Measurements from ENCODE around the gene CCDC61.

The CCDC61 gene

GRCh38 chr19:46022431-46023310, 27.4 kb downstream of the CCDC61 start, which contains the start of gene PGLYRP1:
TSS of gene PGLYRP1 (minus strand) at chr19:46023053. CDS start at chr19:46023021, 32 bp downstream.
- H3K27me3 ChIP-seq (ENCODE audit: insufficient read depth, insufficient read length), result no peaks in the 10 kb centered on the region
- no peak for TF ChIP-seq ZNF274 (IDR thresholded peaks at IDR 0.05; ENCODE audit: low read depth, low read length)
- TF ChIP-seq SUZ12 (IDR thresholded peaks at IDR 0.05; ENCODE audit: extremely low read depth, insufficient read depth, insufficient read length), result no peak
- no peak for TF ChIP-seq YY1 (IDR thresholded peaks at IDR 0.05; ENCODE audit: insufficient read depth, insufficient read length)

GRCh38 chr19:46023311-46023779, 28.1 kb downstream of the CCDC61 start:
- Histone ChIP-seq H3K27me3 (ENCODE audit: insufficient read depth, insufficient read length) (no peaks in the 10 kb centered on the region), H3K9me3 (ENCODE audit: insufficient read depth, low read length) (peaks cover 17% of the 10 kb centered on the region), H3K36me3 (ENCODE audit: insufficient read depth, insufficient read length, low read length) (peaks cover 4% of the 10 kb centered on the region), H3K9ac (ENCODE audit: insufficient read length, low read depth) (no peak overlapping the region), H3K4me1 (ENCODE audit: insufficient read depth, insufficient read length) (peaks cover 9% of the 10 kb centered on the region), H3K4me3 (ENCODE audit: insufficient read length, low read depth) (no peak overlapping the region)
- TF ChIP-seq SUZ12 (IDR thresholded peaks at IDR 0.05; ENCODE audit: extremely low read depth, insufficient read depth, insufficient read length) (no peak), YY1 (IDR thresholded peaks at IDR 0.05; ENCODE audit: insufficient read depth, insufficient read length) (no peak), ZNF274 (IDR thresholded peaks at IDR 0.05; ENCODE audit: low read depth, low read length) (no peak)
- no peak for DNase-seq (ENCODE audit: low read depth, low spot score)

More at GRCh38 chr19:46022431-46023310, 27.4 kb downstream of the CCDC61 start, which contains the start of gene PGLYRP1:
- Histone ChIP-seq H3K36me3 (ENCODE audit: insufficient read depth, insufficient read length, low read length) (peaks cover 8% of the 10 kb centered on the region), H3K9ac (ENCODE audit: insufficient read length, low read depth) (peak within 1 kb of the TSS; percentile 21), H3K9me3 (ENCODE audit: insufficient read depth, low read length) (peaks cover 17% of the 10 kb centered on the region), H3K4me3 (ENCODE audit: insufficient read length, low read depth) (no peak within 1 kb of the TSS), H3K4me1 (ENCODE audit: insufficient read depth, insufficient read length) (peaks cover 9% of the 10 kb centered on the region)
- DNase-seq (ENCODE audit: low read depth, low spot score), result no peak

GRCh38 chr19:46025835-46026234, 30.6 kb downstream of the CCDC61 start:
- H3K9ac ChIP-seq (ENCODE audit: insufficient read length, low read depth), result no peak overlapping the region
- H3K27me3 ChIP-seq (ENCODE audit: insufficient read depth, insufficient read length), result no peaks in the 10 kb centered on the region
- H3K36me3 ChIP-seq (ENCODE audit: insufficient read depth, insufficient read length, low read length), result no peaks in the 10 kb centered on the region
- no peak for TF ChIP-seq YY1 (IDR thresholded peaks at IDR 0.05; ENCODE audit: insufficient read depth, insufficient read length)
- no peak for TF ChIP-seq ZNF274 (IDR thresholded peaks at IDR 0.05; ENCODE audit: low read depth, low read length)
- TF ChIP-seq SUZ12 (IDR thresholded peaks at IDR 0.05; ENCODE audit: extremely low read depth, insufficient read depth, insufficient read length), result no peak
- no peak for DNase-seq (ENCODE audit: low read depth, low spot score)
- H3K4me1 ChIP-seq (ENCODE audit: insufficient read depth, insufficient read length), result peaks cover 7% of the 10 kb centered on the region
- no peak overlapping the region for H3K4me3 ChIP-seq (ENCODE audit: insufficient read length, low read depth)
- H3K9me3 ChIP-seq (ENCODE audit: insufficient read depth, low read length), result peaks cover 17% of the 10 kb centered on the region

- no peak for DNase-seq (ENCODE audit: low read depth, low spot score)
- H3K9ac ChIP-seq (ENCODE audit: insufficient read length, low read depth), result no peak overlapping the region
- H3K9me3 ChIP-seq (ENCODE audit: insufficient read depth, low read length), result peaks cover 13% of the 10 kb centered on the region
- no peaks in the 10 kb centered on the region for H3K36me3 ChIP-seq (ENCODE audit: insufficient read depth, insufficient read length, low read length)
- no peaks in the 10 kb centered on the region for H3K27me3 ChIP-seq (ENCODE audit: insufficient read depth, insufficient read length)
- no peak for TF ChIP-seq YY1 (IDR thresholded peaks at IDR 0.05; ENCODE audit: insufficient read depth, insufficient read length)
- TF ChIP-seq ZNF274 (IDR thresholded peaks at IDR 0.05; ENCODE audit: low read depth, low read length), result no peak
- TF ChIP-seq SUZ12 (IDR thresholded peaks at IDR 0.05; ENCODE audit: extremely low read depth, insufficient read depth, insufficient read length), result no peak
- no peaks in the 10 kb centered on the region for H3K4me1 ChIP-seq (ENCODE audit: insufficient read depth, insufficient read length)
- H3K4me3 ChIP-seq (ENCODE audit: insufficient read length, low read depth), result no peak overlapping the region
These were observed 35.7 kb downstream of the CCDC61 start for GRCh38 chr19:46030812-46031550.

- H3K4me1 ChIP-seq (ENCODE audit: insufficient read depth, insufficient read length), result no peaks in the 10 kb centered on the region
- H3K36me3 ChIP-seq (ENCODE audit: insufficient read depth, insufficient read length, low read length), result no peaks in the 10 kb centered on the region
- TF ChIP-seq SUZ12 (IDR thresholded peaks at IDR 0.05; ENCODE audit: extremely low read depth, insufficient read depth, insufficient read length) (no peak), YY1 (IDR thresholded peaks at IDR 0.05; ENCODE audit: insufficient read depth, insufficient read length) (no peak), ZNF274 (IDR thresholded peaks at IDR 0.05; ENCODE audit: low read depth, low read length) (no peak)
- peaks cover 8% of the 10 kb centered on the region; the same call in 1 of the 2 replicates for H3K9me3 ChIP-seq (ENCODE audit: insufficient read depth, low read length)
- DNase-seq (ENCODE audit: low read depth, low spot score), result no peak
- H3K4me3 ChIP-seq (ENCODE audit: insufficient read length, low read depth), result no peak overlapping the region
- H3K27me3 ChIP-seq (ENCODE audit: insufficient read depth, insufficient read length), result no peaks in the 10 kb centered on the region
- no peak overlapping the region for H3K9ac ChIP-seq (ENCODE audit: insufficient read length, low read depth)
These were observed 36.7 kb downstream of the CCDC61 start for GRCh38 chr19:46031781-46032596.

GRCh38 chr19:46032597-46033025, 37.3 kb downstream of the CCDC61 start:
- H3K4me1 ChIP-seq (ENCODE audit: insufficient read depth, insufficient read length), result no peaks in the 10 kb centered on the region
- H3K27me3 ChIP-seq (ENCODE audit: insufficient read depth, insufficient read length), result no peaks in the 10 kb centered on the region
- H3K9me3 ChIP-seq (ENCODE audit: insufficient read depth, low read length), result peaks cover 8% of the 10 kb centered on the region; the same call in 1 of the 2 replicates
- no peak for DNase-seq (ENCODE audit: low read depth, low spot score)
- H3K9ac ChIP-seq (ENCODE audit: insufficient read length, low read depth), result no peak overlapping the region
- no peaks in the 10 kb centered on the region for H3K36me3 ChIP-seq (ENCODE audit: insufficient read depth, insufficient read length, low read length)
- no peak for TF ChIP-seq ZNF274 (IDR thresholded peaks at IDR 0.05; ENCODE audit: low read depth, low read length)
- TF ChIP-seq YY1 (IDR thresholded peaks at IDR 0.05; ENCODE audit: insufficient read depth, insufficient read length), result no peak
- TF ChIP-seq SUZ12 (IDR thresholded peaks at IDR 0.05; ENCODE audit: extremely low read depth, insufficient read depth, insufficient read length), result no peak
- H3K4me3 ChIP-seq (ENCODE audit: insufficient read length, low read depth), result no peak overlapping the region
